ENCODE data around the gene SERAC1.

DNA sequence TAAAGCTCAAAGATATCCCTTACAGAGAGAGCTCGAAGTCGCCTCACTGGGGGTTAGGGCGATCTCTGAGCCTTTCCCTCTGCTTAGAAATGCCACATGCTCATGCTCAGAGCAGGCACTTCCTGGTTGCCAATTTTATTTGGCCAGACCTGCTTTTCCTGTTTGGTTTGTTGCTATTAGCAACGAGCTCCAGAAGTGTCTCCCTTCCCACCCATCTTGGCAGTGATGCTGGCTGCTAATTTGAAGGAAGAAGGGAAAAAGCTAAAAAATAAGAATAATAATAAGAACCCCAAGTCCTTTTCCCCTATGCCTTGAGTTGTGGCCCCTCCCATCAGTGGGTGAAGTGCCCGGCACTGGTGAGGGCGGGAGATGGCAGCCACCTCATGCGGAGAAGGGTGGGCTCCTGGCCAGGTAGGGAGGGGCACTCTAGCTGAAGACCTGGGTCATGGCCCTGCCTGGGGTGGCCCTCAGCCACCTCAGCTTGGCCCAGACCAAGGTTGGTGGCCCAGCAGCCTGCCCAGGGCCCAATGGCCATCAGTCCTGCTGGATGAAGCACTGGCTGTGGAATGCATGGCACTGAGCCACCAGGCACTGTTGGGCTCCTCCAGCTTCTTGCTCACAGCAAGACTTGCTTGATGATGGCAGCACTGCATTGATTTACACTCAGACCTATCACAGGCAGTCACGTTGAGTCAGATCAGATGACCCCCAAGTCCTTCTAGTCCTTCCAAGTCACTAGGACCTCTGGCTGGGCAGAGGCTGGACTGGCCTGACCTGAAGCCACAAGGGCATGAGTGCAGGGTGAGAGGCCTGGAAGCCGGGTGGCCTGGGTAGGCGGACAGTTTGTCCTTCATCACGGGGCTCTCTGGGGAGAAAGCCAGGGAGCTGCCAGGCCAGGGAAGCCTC lies 107.4 kb downstream of the SERAC1 start:
- TF ChIP-seq, protein P1, sequence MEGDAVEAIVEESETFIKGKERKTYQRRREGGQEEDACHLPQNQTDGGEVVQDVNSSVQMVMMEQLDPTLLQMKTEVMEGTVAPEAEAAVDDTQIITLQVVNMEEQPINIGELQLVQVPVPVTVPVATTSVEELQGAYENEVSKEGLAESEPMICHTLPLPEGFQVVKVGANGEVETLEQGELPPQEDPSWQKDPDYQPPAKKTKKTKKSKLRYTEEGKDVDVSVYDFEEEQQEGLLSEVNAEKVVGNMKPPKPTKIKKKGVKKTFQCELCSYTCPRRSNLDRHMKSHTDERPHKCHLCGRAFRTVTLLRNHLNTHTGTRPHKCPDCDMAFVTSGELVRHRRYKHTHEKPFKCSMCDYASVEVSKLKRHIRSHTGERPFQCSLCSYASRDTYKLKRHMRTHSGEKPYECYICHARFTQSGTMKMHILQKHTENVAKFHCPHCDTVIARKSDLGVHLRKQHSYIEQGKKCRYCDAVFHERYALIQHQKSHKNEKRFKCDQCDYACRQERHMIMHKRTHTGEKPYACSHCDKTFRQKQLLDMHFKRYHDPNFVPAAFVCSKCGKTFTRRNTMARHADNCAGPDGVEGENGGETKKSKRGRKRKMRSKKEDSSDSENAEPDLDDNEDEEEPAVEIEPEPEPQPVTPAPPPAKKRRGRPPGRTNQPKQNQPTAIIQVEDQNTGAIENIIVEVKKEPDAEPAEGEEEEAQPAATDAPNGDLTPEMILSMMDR (IDR thresholded peaks at IDR 0.05), result no peak
- peak; percentile 24 to 49 for TF ChIP-seq POLR2AphosphoS5 (IDR thresholded peaks at IDR 0.05)

Measured in esophagus muscularis mucosa (tissue), 3 donors.